WTC11 (cell line): Measurements from ENCODE around the gene IL36B. TPM values are rescaled to one million over a fixed set of nuclear protein-coding genes. Genes with fewer than 3 reads are reported as not detected.

Experiments used
- ATAC-seq: fragments of 200-7000 bp; cut with Tn5 transposase; 2 replicates; pipeline ENCODE4 v1.10.0; 2021; ENCODE audit warnings: mild to moderate bottlenecking, moderate library complexity
- CTCF ChIA-PET: fragments of 300-600 bp; sonication (Branson Sonifier 250); formaldehyde crosslinking; loops from one replicate; lab custom pipeline; 2021; ENCODE audit warnings: antibody characterized with exemption; lab: Charles Lee
- POLR2A ChIA-PET: fragments of 350-600 bp; sonication (Branson Sonifier 250); formaldehyde crosslinking; loops from one replicate; lab custom pipeline; 2021; ENCODE audit warnings: antibody characterized with exemption; lab: Charles Lee
- DNase-seq: peaks from one replicate; pipeline ENCODE4 v3.0.0; 2021; ENCODE audit warnings: low spot score
- H3K27ac Mint-ChIP-seq: 2 replicates; pipeline ENCODE4 v1.8.0; 2021; ENCODE audit warnings: mixed read lengths
- H3K27me3 Mint-ChIP-seq: 2 replicates; pipeline ENCODE4 v1.8.0; 2021; ENCODE audit warnings: low read depth, mild to moderate bottlenecking, moderate library complexity, mixed read lengths
- H3K36me3 Mint-ChIP-seq: 2 replicates; pipeline ENCODE4 v1.8.0; 2021; ENCODE audit warnings: mixed read lengths
- H3K4me1 Mint-ChIP-seq: 2 replicates; pipeline ENCODE4 v1.8.0; 2022; ENCODE audit warnings: mixed read lengths
- H3K4me3 Mint-ChIP-seq: 2 replicates; pipeline ENCODE4 v1.8.0; 2021; ENCODE audit warnings: mild to moderate bottlenecking, moderate library complexity, mixed read lengths
- H3K9me3 Mint-ChIP-seq: 2 replicates; pipeline ENCODE4 v1.8.0; 2021; ENCODE audit warnings: mixed read lengths
- ATF2 ChIP-seq: sonication (generic); formaldehyde crosslinking; IDR thresholded peaks from 2 replicates; pipeline ENCODE4 v1.8.1; 2022; ENCODE audit warnings: low read depth, missing genetic modification reagents, borderline replicate concordance
- CDX4 ChIP-seq: fragments of 250-450 bp; sonication (Bioruptor Pico); IDR thresholded peaks from 2 replicates; pipeline ENCODE4 v1.9.0; 2021; ENCODE audit warnings: moderate library complexity, mild to moderate bottlenecking, inconsistent platforms, borderline replicate concordance
- CTCF ChIP-seq: fragments of 200-600 bp; IDR thresholded peaks from 2 replicates; pipeline ENCODE4 v1.8.0; 2022; ENCODE audit warnings: antibody characterized with exemption
- E2F5 ChIP-seq: sonication (generic); formaldehyde crosslinking; IDR thresholded peaks from 2 replicates; pipeline ENCODE4 v1.8.1; 2022; ENCODE audit warnings: mild to moderate bottlenecking, moderate library complexity, missing genetic modification reagents
- ERG ChIP-seq: fragments of 250-450 bp; sonication (Bioruptor Pico); IDR thresholded peaks from 2 replicates; pipeline ENCODE4 v1.8.0; 2021; ENCODE audit warnings: mild to moderate bottlenecking
- FOXK1 ChIP-seq: sonication (generic); formaldehyde crosslinking; IDR thresholded peaks from 2 replicates; pipeline ENCODE4 v1.8.0; 2022; ENCODE audit warnings: mild to moderate bottlenecking, moderate library complexity, missing genetic modification reagents
- FOXP4 ChIP-seq: sonication (generic); formaldehyde crosslinking; IDR thresholded peaks from 2 replicates; pipeline ENCODE4 v1.8.0; 2022; ENCODE audit warnings: mild to moderate bottlenecking, missing genetic modification reagents
- GRHL2 ChIP-seq: fragments of 250-450 bp; sonication (Bioruptor Pico); IDR thresholded peaks from 2 replicates; pipeline ENCODE4 v1.8.0; 2022; ENCODE audit warnings: mild to moderate bottlenecking, moderate library complexity; ENCODE audit not compliant: insufficient replicate concordance, severe bottlenecking
- GTF2I ChIP-seq: fragments of 250-450 bp; sonication (Bioruptor Pico); conservative IDR thresholded peaks from 2 replicates; pipeline ENCODE4 v1.4.0; 2021; ENCODE audit warnings: mild to moderate bottlenecking
- JAZF1 ChIP-seq: fragments of 250-450 bp; sonication (Bioruptor Pico); IDR thresholded peaks from 2 replicates; pipeline ENCODE4 v1.9.0; 2021; ENCODE audit warnings: moderate library complexity, mild to moderate bottlenecking, inconsistent platforms
- MYBL2 ChIP-seq: sonication (generic); formaldehyde crosslinking; IDR thresholded peaks from 2 replicates; pipeline ENCODE4 v1.8.1; 2023; ENCODE audit warnings: mild to moderate bottlenecking, moderate library complexity, missing genetic modification reagents
- NFE2L1 ChIP-seq: sonication (generic); formaldehyde crosslinking; IDR thresholded peaks from 2 replicates; pipeline ENCODE4 v1.8.1; 2023; ENCODE audit warnings: missing genetic modification reagents
- SMAD3 ChIP-seq: sonication (generic); formaldehyde crosslinking; IDR thresholded peaks from 2 replicates; pipeline ENCODE4 v1.8.0; 2022; ENCODE audit warnings: missing genetic modification reagents, mild to moderate bottlenecking, borderline replicate concordance
- SOX15 ChIP-seq: fragments of 250-450 bp; sonication (Bioruptor Pico); IDR thresholded peaks from 2 replicates; pipeline ENCODE4 v1.9.0; 2021; ENCODE audit warnings: mild to moderate bottlenecking
- TEAD1 ChIP-seq: sonication (generic); formaldehyde crosslinking; IDR thresholded peaks from 2 replicates; pipeline ENCODE4 v1.8.0; 2022; ENCODE audit warnings: mild to moderate bottlenecking, missing genetic modification reagents
- TP53 ChIP-seq: sonication (generic); formaldehyde crosslinking; IDR thresholded peaks from 2 replicates; pipeline ENCODE4 v1.8.1; 2023; ENCODE audit warnings: mild to moderate bottlenecking, missing genetic modification reagents
- ZNF138 ChIP-seq: sonication (generic); formaldehyde crosslinking; conservative IDR thresholded peaks from 2 replicates; pipeline ENCODE4 v1.8.1; 2022; ENCODE audit warnings: mild to moderate bottlenecking, moderate library complexity, missing genetic modification reagents
- ZNF232 ChIP-seq: sonication (generic); formaldehyde crosslinking; IDR thresholded peaks from 2 replicates; pipeline ENCODE4 v1.8.0; 2022; ENCODE audit warnings: mild to moderate bottlenecking, missing genetic modification reagents
- ZNF263 ChIP-seq: sonication (generic); formaldehyde crosslinking; IDR thresholded peaks from 2 replicates; pipeline ENCODE4 v1.8.1; 2022; ENCODE audit warnings: low read depth, mild to moderate bottlenecking, moderate library complexity, missing genetic modification reagents
- ZNF532 ChIP-seq: fragments of 250-450 bp; sonication (Bioruptor Pico); IDR thresholded peaks from 2 replicates; pipeline ENCODE4 v1.9.0; 2021; ENCODE audit warnings: mild to moderate bottlenecking, borderline replicate concordance
- ZNF671 ChIP-seq: fragments of 250-450 bp; sonication (Bioruptor Pico); IDR thresholded peaks from 2 replicates; pipeline ENCODE4 v1.8.0; 2021; ENCODE audit warnings: mild to moderate bottlenecking
- total RNA-seq: library from RNA; stranded (reverse); gene quantifications from 3 replicates; pipeline ENCODE4 v1.2.3, GENCODE V29; 2021

IL36B gene
- total RNA-seq, 1 experiment from 2014 or later = not detected

GRCh38 chr2:113038291-113038690 is 14.4 kb downstream of the IL36B start (continued):
- TF ChIP-seq CTCF = no peak
- no peak for TF ChIP-seq TP53 (CRISPR knock-in tag)
- TF ChIP-seq ERG = no peak

- TF ChIP-seq MYBL2 (CRISPR knock-in tag) = no peak
- TF ChIP-seq E2F5 (CRISPR knock-in tag) = no peak
- no peak for TF ChIP-seq GTF2I (CRISPR knock-in tag)
- no peak for TF ChIP-seq ATF2 (CRISPR knock-in tag)
- TF ChIP-seq ZNF138 (CRISPR knock-in tag) = no peak
- no peak for TF ChIP-seq NFE2L1 (CRISPR knock-in tag)
- no peak for TF ChIP-seq JAZF1 (CRISPR knock-in tag)
- Mint-ChIP-seq H3K4me1 (no peaks in the 10 kb centered on the region), H3K36me3 (no peaks in the 10 kb centered on the region), H3K27me3 (peaks cover 19% of the 10 kb centered on the region), H3K9me3 (peaks cover 7% of the 10 kb centered on the region; the same call in 1 of the 2 replicates), H3K4me3 (no peak overlapping the region), H3K27ac (no peak overlapping the region)
- POLR2A ChIA-PET = no interaction called here
- CTCF ChIA-PET = no interaction called here
- DNase-seq (no peak), ATAC-seq (no peak)
Observed at GRCh38 chr2:113036763-113037162, 15.9 kb downstream of the IL36B start.

- ATAC-seq = no peak
- peaks cover 17% of the 10 kb centered on the region for H3K27me3 Mint-ChIP-seq
- no peaks in the 10 kb centered on the region for H3K36me3 Mint-ChIP-seq
- peaks cover 17% of the 10 kb centered on the region for H3K9me3 Mint-ChIP-seq
- H3K4me1 Mint-ChIP-seq = no peaks in the 10 kb centered on the region
- no peak overlapping the region for H3K4me3 Mint-ChIP-seq
- ChIA-PET CTCF (no interaction called here), POLR2A (no interaction called here)
- no peak for DNase-seq
- H3K27ac Mint-ChIP-seq = no peak overlapping the region
- no peak for TF ChIP-seq ZNF532 (CRISPR knock-in tag)
- TF ChIP-seq ZNF671 (CRISPR knock-in tag) = no peak
- no peak for TF ChIP-seq GRHL2 (CRISPR knock-in tag)
- TF ChIP-seq SOX15 (CRISPR knock-in tag) = no peak
- TF ChIP-seq SMAD3 (CRISPR knock-in tag) = no peak
- no peak for TF ChIP-seq ZNF263 (CRISPR knock-in tag)
- TF ChIP-seq TEAD1 (CRISPR knock-in tag) = no peak
- no peak for TF ChIP-seq ZNF232
- TF ChIP-seq FOXK1 = no peak
- no peak for TF ChIP-seq CDX4 (CRISPR knock-in tag)
- no peak for TF ChIP-seq FOXP4
Observed at GRCh38 chr2:113034016-113034415, 18.7 kb downstream of the IL36B start.
